Renal cortical epithelial cell (primary cell): Measurements from ENCODE around the gene POLR3GL. TPM values are rescaled to one million over a fixed set of nuclear protein-coding genes. Genes with fewer than 3 reads are reported as not detected.
"Not testable (repeated sequence)": the region's sequence is repeated elsewhere in the genome, so short reads cannot be mapped to it uniquely, and the experiment has no call there.

Experiments used
- DNase-seq: peaks from one replicate; pipeline ENCODE4 v3.0.0-alpha.2; 2011; ENCODE audit warnings: low read depth
- total RNA-seq: library from RNA; depleted of rRNA; stranded (reverse); fragments of >200 nt; gene quantifications from 2 replicates; pipeline ENCODE4 v1.2.3, GENCODE V29; 2014

The POLR3GL gene
- total RNA-seq, 1 donor from 2014 or later: 12.4 TPM

DNA sequence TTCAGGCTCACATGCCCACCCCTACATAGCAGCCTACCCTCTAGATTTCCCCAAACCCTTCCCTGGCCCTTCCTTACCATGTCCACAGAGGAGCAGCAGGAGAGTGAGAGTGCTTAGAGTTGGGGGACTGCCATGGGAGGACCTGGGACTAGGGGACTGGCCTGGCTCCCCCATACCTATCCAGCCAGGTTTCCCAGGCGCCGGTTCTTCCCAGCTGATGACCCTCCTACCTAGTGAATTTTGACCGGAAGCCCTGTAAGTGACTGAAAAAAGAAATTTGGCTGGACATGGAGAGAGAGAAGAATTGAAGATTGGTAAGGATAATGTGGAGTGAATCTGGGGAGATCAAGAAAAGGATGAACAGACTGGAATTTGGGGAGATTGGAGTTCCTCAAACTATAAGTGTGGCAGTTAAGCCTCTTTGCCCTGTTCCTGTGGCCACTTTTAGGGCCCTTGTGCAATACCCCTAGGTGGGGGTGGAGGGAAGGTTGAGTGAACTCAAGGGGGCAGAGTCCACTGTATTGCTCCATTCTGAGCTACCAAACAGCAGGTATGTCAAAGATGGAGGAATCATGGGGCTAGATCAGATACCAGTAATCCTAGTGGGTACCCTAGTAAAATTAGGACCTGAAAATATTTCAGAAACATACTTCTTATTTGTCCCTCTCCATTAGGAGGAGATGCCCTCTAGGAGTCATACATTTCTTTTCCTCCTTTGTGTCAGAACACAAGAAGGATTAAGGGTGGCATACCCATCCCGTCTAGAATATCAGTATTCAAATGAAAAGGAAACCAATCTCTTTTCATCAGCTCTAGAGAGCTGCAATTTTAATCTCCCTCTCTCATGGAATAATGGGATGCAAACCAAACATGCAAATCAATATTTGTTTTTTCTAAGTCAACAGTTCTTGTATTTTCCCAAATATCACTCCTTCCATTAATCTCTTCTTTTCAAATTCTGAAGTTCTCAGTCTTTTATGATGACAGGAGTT is 55.9 kb downstream of the POLR3GL start:
- DNase-seq: peak; percentile 46

DNA sequence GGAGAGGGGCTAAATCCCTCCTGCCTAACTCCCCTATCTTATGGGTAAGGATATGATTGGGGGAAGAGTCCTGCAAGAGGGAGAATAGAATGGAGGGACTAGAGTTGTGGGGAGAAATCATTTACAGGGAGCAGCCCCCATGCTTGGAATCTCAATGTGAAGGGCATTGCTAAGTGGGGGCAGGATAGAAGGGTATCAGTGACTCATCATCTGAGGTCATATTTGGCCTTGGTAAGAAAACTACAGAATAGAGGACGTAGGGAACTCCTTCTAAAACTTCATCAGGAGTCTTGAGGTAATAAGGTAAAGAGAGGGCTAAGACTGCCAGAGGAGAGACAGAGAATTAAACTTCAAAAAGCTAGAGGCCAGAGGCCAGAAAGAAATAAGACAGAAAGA is 56.6 kb downstream of the POLR3GL start:
- no peak for DNase-seq

DNA sequence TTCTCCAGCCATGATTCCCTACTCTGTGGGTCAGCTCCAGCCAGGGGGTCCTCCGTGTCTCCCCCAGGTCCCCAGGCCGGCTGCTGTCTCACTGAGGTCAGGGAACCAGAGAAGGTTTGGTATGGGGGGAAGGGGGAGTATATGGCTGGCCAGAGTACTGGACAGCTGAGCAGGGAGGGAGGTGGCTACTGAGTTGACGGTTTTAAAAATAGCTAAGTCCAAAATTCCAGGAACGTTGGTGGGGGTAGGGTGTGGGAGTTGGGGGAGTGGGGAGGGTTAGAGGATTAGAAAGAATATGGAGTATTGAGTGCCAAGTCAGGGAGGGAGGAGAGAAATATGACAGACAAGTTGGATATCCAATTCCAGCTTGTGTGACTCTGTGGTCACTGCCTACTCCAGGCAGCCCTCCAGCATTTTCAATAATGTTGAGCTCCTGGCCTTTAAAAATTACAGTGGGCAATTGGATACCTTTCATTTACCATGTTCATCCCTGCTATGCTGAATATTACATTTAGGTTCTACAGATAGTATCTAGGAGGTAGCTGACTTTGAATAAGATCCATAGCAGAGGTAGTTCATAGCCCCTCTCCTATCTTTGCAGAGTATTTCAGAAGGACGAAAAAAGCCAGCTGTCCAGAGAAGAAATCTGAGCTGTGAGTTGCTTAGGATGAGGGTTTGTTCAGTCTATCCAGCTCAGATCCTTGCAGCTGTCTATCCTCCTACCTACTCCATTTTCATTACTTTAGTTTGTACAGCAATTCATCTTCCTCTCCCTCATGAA is 57.3 kb downstream of the POLR3GL start, which contains the start of gene HJV:
TSS of gene HJV (minus strand) at position 114 of the 781 bp plus-strand sequence. CDS start 1,504 bp downstream, outside the sequence.
- DNase-seq: no peak

DNA sequence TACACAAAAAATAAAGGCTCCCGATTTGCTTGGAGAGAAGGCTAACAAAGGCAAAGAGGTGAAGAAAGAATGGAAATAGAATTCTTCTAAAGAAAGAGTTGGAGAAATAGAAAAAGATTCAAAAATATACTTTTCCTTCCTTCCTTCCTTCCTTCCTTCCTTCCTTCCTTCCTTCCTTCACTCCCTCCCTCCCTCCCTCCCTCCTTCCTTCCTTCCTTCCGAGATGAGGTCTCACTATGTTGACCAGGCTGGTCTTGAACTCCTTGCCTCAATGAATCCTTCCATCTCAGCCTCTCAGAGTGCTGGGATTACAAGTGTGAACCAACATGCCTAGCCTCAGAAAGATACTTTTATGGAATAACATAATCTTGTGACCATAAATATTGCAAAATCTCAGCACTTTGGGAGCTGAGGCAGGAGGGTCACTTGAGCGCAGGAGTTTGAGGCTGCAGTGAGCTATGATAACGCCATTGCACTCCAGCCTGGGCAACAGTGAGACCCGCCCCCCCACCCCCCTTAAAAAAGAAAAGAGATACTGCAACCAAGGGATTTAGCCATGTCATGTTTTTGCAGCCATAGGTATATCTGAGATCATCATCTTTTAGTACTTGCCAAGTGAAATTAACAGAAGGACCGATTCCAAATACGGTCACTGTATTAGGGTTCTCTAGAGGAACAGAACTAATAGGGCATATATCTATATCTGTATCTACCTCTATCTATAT is 58.1 kb downstream of the POLR3GL start:
- no peak for DNase-seq

DNA sequence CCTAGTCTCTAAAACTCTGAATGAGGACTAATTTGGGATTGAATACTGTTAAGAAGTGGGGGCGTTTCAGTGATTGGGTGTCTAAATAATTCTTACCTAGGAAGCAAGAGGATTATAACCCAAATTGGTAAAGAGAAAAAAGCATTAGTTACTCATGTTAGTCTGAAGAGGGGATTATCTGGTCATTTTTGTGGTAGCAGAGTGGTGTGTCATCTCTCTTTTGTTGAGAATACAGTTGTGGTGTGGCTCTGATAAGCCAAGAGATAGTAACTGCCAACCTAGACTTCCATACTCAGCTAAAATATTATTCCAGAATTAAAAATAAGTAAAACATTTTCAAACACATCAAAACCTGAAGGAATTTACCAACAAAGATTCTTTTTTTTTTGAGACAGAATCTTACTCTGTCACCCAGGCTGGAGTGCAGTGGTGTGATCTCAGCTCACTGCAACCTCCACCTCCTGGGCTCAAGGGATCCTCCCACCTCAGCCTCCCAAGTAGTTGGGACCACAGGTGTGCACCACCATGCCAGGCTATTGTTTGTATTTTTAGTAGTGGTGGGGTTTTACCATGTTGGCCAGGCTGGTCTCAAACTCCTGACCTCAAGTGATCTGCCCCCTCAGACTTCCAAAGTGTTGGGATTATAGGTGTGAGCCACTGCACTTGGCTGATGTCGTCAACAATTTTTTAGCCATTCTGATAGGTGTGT is 61.5 kb downstream of the POLR3GL start:
- DNase-seq: not testable (repeated sequence)

DNA sequence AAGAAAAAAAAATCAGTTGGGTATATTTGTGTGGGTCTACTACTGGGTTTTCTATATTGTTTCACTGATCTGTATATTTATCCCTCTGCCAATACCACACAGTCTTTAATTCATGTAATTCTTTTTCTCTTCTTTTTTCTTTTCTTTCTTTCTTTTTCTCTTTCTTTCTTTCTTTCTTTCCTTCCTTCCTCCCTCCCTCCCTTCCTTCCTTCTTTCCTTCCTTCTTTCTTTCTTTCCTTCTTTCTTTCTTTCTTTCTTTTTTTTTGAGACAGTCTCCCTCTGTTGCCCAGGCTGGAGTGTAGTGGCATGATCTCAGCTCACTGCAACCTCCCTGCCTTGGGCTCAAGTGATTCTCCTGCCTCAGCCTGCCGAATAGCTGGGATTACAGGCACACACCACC is 62.2 kb downstream of the POLR3GL start:
- not testable (repeated sequence) for DNase-seq

Other genes with a start within 250 kb of the POLR3GL start
- 0.20 TPM in 1 of 2 replicates, not detected in the other for gene CD160, start 245.2 kb upstream of the POLR3GL start, total RNA-seq
- gene RNF115, start 140.6 kb upstream of the POLR3GL start, total RNA-seq: 17.7 and 28.7 TPM in 2 replicates
- gene POLR3C, start 140.5 kb upstream of the POLR3GL start, total RNA-seq: 43.1 and 48.8 TPM in 2 replicates
- gene NUDT17, start 119.1 kb upstream of the POLR3GL start, total RNA-seq: 5.6 and 9.2 TPM in 2 replicates
- gene PIAS3, start 105.6 kb upstream of the POLR3GL start, total RNA-seq: 5.9 and 17.0 TPM in 2 replicates
- gene ANKRD35, start 78.8 kb upstream of the POLR3GL start, total RNA-seq: 0.10 TPM in 1 of 2 replicates, not detected in the other
- under 0.01 and 0.65 TPM in 2 replicates for gene ITGA10, start 54.6 kb upstream of the POLR3GL start, total RNA-seq
- gene PEX11B, start 46.0 kb upstream of the POLR3GL start, total RNA-seq: 39.6 and 40.6 TPM in 2 replicates
- gene RBM8A, start 37.2 kb upstream of the POLR3GL start, total RNA-seq: 209 and 238 TPM in 2 replicates
- 15.8 TPM in 2 replicates for gene LIX1L, start 6.7 kb upstream of the POLR3GL start, total RNA-seq
- 0.15 TPM in 1 of 2 replicates, not detected in the other for gene ANKRD34A, start 115 bp upstream of the POLR3GL start, total RNA-seq
- gene TXNIP, start 31.9 kb downstream of the POLR3GL start, total RNA-seq: 294 and 1,145 TPM in 2 replicates
- not detected in 2 replicates for gene HJV, start 57.0 kb downstream of the POLR3GL start, total RNA-seq
- 1.0 and 2.2 TPM in 2 replicates for gene NBPF10, start 180.1 kb downstream of the POLR3GL start, total RNA-seq